Adipose tissue (tissue), 3 donors: ENCODE results near the gene EPX. TPM values are rescaled to one million over a fixed set of nuclear protein-coding genes. Genes with fewer than 3 reads are reported as not detected.

ENCODE experiments used
- H3K27ac ChIP-seq: one replicate; pipeline ENCODE4 v1.5.1; 2013; ENCODE audit warnings: low read depth, low read length
- WGBS, 3 donors: extraction: QIAGEN DNeasy Blood & Tissue Kit; methylation state at CpG; one replicate each; pipeline ENCODE4 v1.1.7; 2013; 5-methylcytosine and 5-hydroxymethylcytosine counted together
- polyA plus RNA-seq, 3 donors: library from polyadenylated mRNA; stranded (reverse); fragments of 200-250 nt; gene quantifications; one replicate each; pipeline ENCODE4 v1.2.3, GENCODE V29; 2013
- donor health status: healthy with polysubstance abuse.
- donor health status: Bipolar disorder and iron deficiency.
- donor health status: healthy.

Gene EPX
- polyA plus RNA-seq, 3 donors, result not detected

DNA sequence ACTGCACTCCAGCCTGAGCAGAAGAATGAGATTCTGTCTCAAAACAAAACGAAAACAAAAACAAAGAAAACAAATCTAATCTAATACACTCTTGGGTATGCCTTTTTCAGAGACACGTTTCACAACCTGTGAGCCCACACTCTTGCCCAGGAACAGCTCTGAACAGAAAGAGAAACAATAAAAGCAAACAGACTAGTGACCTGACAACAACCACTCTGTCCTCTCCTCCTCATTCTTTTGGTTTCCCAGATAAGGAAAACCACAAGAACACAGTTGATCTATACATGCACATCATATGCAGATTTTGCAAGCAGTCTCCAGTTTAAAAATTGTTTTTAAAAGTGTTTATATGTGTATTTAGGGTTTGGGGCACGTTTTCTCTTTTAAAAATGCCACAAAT, 25.2 kb downstream of the EPX start:
- no peak overlapping the region for H3K27ac ChIP-seq
- 88% methylated on average over 3 of the region's 3 CpGs for WGBS, 3 donors

DNA sequence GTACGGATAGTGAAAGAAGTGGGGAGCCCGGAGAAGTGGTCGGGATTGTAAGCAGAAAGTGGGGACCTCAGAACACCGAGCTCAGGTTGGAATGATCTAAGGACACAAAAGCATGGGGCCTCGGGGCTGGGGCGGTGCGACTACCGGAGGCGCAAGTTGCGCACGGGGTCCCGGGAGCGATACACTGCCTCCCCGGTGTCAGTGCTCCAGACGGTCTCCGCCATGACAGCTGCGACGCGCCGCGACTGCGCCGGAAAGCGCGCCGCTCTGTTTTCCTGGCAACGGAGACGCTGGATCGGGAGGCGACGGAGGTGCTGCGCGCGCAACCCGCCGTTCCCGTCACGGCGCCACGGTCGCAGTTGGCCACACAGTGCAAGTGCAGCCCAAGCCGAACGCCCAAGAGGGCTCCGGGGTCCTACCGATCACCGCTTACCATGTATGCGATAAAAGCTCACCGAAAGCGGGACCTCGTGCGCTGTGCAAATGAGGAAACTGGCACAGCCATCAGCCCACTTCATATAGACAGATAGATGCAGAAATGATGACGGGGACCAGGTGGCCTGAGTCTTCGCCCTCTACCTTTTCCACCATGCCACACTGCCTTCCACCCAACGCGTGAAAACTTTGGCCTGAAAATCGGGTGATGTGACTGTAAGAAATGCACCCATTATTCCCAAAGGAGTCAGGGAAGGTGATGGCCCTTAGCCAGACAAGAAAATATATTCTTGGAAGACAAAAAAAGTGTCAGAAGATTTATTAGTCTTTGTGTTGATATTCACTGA, 26.7 kb downstream of the EPX start, which contains the start of gene MKS1:
TSS of gene MKS1 (minus strand) at position 249 of the 782 bp plus-strand sequence. CDS start at position 224, 25 bp downstream.
- no peak within 1 kb of the TSS for H3K27ac ChIP-seq
- WGBS, 3 donors, result 2% methylated on average over 54 to 56 of the region's 56 CpGs

DNA sequence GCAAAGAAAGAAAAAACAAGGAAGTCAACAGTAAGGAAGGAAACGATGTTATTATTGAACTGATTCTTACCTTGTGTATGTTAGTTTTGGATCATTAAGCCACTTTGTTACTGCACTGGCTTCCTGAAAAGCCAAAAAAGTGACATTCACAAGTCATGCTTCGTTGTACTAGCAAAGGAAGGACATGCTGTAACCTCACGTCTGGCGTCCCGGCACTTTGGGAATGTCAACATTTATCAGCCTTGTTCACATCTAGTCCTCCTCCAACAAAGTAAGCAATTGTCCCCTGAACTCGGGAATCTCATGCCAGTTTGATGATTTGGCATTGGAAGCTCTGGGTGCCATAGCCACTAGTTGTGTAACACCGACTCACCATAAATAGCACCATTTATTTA, 27.3 kb downstream of the EPX start:
- H3K27ac ChIP-seq, result no peak overlapping the region
- 40 to 64% (median 54%) methylated on average over 7 of the region's 7 CpGs for WGBS, 3 donors

DNA sequence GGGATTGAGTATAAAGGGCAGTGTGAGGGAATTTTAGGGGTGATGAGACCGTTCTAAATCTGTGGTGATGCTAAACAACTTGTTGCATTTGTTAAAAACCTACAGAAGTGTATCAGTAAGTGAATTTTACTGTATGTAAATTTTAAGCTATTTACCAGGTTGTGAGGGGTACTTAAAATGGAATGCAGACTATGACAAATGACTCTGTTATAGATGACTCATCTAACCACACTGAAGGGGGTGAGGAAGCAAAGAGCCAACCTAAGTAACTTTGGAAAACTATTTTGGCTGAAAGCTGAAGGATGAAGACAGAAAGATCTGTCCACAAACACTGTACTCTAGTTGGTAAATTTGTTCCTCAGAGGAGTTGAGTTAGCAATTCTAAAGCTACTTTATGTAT, 31.8 kb downstream of the EPX start:
- 43 to 50% (median 44%) methylated on average over 1 of the region's 1 CpG for WGBS, 3 donors
- H3K27ac ChIP-seq, result no peak overlapping the region

DNA sequence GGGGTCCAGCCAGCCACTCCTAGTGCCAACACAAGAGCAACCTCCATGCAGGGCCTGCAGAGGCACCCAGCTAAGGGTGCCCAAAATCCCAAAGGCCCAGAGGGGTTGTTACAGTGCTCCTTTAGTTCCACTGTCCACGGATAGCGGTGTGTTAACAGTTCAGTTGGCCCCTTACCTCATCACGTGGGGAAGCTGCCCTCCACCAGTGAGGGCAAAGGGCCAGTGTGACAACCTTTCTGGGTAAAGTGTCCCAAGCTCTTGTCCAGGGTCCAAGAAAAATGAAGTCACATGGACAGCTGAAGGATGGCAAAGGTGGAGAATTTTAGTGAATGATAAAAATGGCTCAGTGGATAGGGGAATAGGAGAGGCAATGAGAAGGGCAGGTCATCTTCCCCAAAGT, 35.2 kb downstream of the EPX start:
- H3K27ac ChIP-seq, result no peak overlapping the region
- WGBS, 3 donors, result 71 to 85% (median 74%) methylated on average over 3 of the region's 3 CpGs

DNA sequence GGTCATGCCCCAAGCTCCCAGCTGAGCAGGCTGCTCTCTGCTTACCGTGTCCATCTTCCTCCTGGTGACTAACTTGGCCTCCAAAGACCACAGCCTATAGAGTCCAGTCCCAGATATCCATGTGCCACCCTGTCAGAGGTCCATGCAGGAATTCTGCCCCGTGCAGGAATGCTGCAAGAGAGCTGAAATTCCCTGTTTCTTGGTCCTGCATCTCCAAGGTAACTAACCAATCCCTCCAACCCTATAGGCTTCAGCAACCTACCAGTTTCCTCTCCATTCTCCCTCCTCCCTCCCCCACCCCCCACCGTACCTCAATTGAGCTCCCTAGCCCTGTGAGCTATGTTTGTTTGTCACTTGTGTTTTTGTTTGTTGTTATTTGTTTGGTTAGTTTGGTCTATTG, 36.2 kb downstream of the EPX start:
- no peak overlapping the region for H3K27ac ChIP-seq
- 20 to 53% (median 45%) methylated on average over 3 of the region's 3 CpGs for WGBS, 3 donors

DNA sequence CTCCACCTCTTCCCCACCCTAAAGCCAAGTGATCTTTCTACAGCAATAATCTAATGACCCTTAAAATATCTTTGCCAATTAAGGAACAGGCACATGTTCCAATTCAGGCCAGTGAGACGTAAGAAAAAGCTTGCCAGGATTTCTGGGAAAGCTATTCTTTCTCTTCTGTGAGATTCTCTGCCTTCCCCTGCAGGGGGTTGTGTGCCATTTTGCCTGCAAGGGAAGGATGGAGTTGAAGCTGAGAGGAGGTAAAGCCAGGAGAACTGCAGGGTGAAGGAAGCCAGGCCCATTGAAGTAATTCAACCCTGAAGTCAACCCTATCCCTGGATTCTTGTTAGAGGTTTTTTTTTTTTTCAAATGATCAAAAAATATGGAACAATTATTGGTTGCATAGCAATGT, 36.9 kb downstream of the EPX start:
- no peak overlapping the region for H3K27ac ChIP-seq
- 52 to 68% (median 60%) methylated on average over 1 of the region's 1 CpG for WGBS, 3 donors

DNA sequence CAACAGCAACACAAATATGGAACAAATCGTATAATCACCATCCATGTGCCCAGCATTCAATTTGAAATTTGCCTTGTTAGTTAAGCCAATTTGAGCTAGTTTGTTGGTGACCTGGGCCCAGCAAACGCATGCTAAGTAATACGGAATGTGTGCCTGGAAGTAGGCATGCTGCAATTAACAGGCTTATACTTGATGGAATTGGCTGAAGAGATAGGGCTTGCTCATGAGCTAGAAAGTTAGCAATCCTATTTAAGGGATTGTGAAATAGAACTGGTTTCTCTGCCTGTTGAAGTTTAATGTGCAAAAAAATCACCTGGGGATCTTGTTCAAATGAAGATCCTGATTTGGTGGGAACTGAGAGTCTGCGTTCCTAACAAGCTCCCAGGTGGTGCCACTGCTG, 37.4 kb downstream of the EPX start:
- no peak overlapping the region for H3K27ac ChIP-seq
- 94 to 96% (median 94%) methylated on average over 4 of the region's 4 CpGs for WGBS, 3 donors

DNA sequence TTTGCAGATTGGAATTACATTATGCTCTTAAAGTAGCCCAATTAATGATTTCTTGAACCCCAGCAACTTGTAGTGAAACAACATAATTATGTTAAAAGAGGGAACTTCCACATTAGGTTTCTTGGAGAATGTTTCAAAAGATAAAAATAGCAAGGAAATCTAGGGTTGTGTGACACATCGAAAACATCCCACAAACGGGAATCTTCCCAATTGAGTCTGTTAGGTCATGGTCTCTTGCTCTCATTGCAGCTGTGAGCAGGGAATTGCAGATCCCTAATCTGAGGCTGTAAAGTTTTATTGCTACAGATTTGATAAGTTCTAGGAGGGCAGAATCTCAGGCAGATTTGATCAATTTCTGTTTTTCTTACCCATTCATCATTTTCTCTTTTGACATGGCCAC, 39.1 kb downstream of the EPX start:
- H3K27ac ChIP-seq, result no peak overlapping the region
- 26 to 70% (median 35%) methylated on average over 2 of the region's 2 CpGs for WGBS, 3 donors

DNA sequence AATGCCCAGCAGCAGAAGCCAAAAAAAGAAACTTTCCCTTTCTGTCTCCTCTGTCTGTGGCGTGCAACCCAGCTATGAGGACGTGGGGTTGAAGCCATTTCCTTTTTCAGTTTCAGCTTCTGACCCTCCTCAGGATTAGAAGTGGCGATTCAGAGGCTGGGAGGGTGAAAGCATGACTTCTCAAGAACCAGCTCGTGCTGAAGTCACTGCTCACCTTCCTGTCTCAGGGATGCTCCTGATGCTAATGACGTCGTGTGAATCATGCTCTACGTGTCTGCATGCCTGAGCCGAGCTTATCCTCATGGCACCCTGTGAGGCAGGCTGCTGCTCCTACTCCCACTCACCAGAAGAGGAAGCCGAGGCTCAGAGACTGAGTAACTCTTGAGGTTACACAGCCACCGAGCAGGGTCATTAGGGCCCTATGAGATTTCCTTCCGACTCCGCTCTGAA, 40.2 kb downstream of the EPX start:
- 40 to 50% (median 41%) methylated on average over 12 of the region's 12 CpGs for WGBS, 3 donors
- H3K27ac ChIP-seq, result no peak overlapping the region

DNA sequence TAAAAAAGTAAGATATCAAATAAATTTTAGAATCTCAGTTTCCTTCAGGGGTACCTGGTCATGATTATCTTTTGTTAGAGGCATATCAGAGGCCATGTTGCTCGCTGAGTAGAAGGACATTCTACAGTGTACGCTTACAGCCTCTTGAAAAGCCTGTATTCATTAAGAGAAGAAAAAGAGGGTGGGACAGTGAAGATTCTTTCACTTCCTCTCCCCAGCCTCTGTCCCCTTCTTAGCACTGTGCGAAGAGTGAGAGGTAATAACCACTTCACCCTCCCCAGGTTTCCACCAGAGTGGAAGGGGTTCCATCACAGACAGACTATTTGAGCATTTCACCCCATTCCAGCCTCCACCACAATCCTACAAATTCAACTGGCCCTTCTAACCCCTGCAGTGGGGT, 41.0 kb downstream of the EPX start:
- 79 to 83% (median 83%) methylated on average over 3 of the region's 3 CpGs for WGBS, 3 donors
- H3K27ac ChIP-seq, result no peak overlapping the region

DNA sequence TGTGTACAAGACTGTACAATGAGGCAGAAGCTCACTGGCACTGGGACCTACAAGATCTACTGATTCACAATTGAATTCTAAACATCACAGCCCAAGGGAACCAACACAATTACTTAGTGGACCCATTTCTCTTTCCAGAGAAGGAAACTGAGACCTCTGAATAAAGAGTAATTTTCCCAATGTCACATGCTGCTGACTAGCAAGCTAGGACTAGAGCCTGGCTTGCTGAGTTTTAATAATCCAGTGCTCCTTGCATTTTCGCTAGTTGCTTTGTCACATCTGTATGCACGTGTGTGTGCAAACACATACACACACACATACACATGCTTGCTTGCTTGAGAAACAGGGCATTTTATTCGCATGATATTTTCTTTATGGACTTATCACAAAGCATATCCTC, 42.0 kb downstream of the EPX start:
- no peak overlapping the region for H3K27ac ChIP-seq
- 73 to 86% (median 77%) methylated on average over 3 of the region's 3 CpGs for WGBS, 3 donors

DNA sequence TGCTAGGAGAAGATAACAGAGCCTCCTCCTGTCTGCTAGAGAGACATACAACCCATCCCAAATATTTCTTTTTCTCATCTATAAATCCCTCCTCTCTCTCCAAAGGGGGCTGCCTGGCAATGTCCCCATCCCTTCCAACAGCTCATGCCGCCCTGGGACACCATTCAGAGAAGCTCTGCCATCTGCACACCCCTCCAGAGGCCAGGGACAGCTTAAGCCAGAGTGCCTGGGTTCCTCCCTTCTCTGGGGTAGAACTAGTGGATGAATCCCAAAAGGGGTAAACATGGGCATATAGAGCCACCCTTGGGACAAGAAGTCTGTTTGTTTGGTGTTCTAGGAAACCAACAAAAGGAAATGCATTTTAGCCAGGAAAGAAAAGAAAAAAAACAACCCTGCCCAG, 43.3 kb downstream of the EPX start:
- WGBS, 3 donors, result 69 to 88% (median 71%) methylated on average over 1 of the region's 1 CpG
- H3K27ac ChIP-seq, result no peak overlapping the region

DNA sequence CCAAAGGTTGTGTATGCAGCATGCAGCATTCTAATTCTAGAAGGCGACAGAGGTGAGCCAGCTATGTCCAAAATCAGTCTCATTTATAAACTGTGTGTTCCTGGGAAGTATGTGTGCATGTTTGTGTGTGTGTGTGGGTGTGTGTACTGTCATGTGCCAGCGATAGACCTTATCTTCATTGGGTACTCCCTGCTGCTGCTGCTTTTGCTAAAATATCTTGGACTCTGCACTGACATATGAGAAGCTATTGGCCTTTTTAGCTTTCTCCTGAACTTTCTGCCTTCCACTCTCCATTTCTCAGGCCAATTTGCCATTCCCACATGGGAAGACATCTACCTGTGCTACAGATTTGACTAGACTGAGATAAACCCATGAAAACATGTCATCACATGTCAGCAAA, 43.9 kb downstream of the EPX start:
- H3K27ac ChIP-seq, result no peak overlapping the region
- 63 to 85% (median 78%) methylated on average over 2 of the region's 2 CpGs for whole genome bisulfite sequencing, 3 donors

DNA sequence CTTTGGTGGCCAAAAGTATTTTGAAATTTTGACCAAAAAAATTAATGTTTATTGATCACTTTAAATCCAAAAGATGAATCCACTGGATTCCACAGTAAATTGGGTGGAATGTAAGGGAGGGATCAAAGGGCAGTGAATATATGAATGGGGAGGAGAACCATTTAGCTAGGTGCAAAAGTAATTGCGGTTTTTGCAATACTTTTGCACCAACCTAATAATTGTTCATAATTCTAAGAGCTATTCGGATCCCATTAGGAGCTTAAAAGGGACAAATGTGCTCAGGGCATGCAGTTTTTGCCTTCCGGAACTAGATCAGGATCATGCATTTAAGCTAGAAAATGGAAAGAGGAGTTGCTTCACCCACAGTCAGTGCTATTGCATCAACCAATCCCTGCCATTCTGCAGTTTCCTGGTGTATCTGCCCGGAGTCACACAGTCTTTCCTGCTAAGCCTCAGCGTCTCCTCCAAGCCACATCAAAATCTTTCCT, 45.7 kb downstream of the EPX start, which contains the start of gene LPO:
TSS of gene LPO (plus strand) at position 438 of the 488 bp plus-strand sequence. CDS start 4,396 bp downstream, outside the sequence.
- 58 to 63% (median 61%) methylated on average over 5 of the region's 5 CpGs for WGBS, 3 donors
- H3K27ac ChIP-seq, result no peak within 1 kb of the TSS

DNA sequence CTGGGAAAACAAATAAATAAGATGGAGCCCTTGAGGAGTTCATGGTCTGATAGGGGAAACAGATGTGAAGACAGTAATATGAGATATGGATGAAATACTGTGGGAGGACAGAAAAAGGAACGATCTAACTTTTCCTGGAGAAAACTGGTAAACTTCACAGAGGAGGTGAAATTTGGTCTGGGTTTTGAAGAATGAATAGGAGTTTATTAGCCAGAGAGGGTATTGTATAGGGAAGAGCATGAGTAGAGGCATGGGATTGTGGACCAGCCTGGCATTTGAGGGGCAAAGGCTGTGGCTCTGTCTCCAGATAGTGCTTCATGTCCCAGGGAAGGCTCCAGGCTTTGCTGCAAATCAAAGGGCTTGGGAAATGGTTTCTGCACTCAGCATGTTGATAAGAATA, 47.5 kb downstream of the EPX start:
- WGBS, 3 donors, result 60 to 70% (median 68%) methylated on average over 1 of the region's 1 CpG
- no peak overlapping the region for H3K27ac ChIP-seq

DNA sequence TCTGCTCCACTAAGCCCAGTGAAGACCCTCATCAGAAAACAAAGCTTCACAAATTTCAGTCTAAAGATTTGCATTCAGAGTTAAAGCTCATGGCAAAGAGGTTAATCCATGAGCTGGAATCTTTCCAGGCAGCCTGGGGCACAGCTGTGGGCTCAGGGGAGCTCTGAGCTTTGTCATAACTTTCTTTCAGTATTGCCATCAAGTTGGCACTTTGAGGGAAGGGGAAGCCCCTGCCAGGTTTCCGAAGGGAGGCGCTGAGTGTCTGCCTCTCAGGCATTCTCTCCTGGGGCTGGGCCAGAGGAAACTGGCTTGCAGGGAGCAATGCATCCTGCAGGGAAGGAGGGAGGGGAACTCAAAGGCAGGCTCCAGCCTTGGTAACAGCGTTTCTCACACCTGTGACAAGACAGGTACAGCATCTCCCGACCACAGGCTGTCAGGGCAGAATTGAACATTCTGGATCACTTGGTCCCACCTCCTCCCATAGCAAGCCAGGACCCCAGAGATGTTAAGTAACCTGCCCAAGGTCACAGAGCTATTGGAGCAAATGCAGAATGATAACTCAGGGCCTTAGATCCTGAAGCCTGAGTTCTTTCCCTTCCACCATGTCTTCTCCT, 49.8 kb downstream of the EPX start:
- no peak overlapping the region for H3K27ac ChIP-seq
- WGBS, 3 donors, result 9 to 19% (median 15%) methylated on average over 4 of the region's 4 CpGs

DNA sequence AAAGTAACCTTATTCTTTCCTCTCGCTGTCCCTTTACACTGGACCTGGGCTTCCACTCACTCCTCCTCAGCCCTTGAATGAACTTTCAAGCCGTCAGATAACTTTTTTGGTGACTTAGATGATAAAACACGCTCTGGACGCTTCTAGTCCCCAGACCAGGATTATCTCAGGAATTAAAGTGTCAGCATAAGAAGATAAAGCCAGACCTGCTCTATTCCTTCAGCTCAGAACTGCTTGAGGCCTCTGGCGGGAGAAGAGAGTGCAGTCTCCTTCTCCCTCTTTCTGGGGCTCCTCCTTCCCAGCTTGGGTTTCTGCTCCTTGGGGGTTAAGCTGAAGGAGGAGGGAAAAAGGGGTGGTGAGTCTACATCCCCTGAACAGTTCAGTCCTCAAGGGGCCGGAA, 52.4 kb downstream of the EPX start:
- WGBS, 3 donors, result 58 to 66% (median 66%) methylated on average over 6 of the region's 6 CpGs

DNA sequence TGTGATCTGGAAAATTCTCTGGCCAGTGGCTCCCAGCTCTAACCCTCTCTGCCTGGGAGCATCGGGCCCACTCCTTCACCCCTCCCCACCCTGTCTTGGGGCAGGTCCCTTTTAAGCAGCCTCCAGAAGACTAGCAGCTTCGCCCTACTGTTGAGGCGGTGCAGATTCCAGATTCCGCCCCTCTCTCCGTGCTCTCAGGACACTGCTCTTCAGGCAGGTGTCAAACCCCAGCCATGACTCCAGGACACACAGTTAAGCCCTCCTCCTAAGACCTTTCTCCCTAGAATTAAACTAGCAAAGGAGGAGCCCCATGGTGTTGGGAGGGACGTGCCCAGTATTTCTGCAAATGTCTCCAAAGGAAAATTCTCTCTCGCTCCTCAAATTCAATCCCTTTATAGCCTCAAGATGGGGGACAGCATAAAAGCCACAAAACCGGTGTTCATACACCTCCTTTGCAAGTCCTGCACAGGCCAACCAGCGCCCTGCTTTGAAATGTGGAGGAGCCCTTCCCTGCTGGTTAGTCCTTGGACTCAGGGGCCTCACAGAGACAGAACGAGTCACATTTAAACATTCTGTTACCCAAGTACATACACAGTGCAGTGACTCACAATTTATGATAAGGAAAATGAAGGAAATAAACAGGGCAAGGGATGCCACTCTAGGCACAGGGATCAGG, 53.0 kb downstream of the EPX start:
- no peak overlapping the region for H3K27ac ChIP-seq
- WGBS, 3 donors, result 59 to 68% (median 65%) methylated on average over 10 of the region's 10 CpGs

More for the DNA sequence above, 52.4 kb downstream of the EPX start:
- no peak overlapping the region for H3K27ac ChIP-seq
